T-helper 17 cell (primary cell): ENCODE data around the gene APPL2. TPM values are rescaled to one million over a fixed set of nuclear protein-coding genes. Genes with fewer than 3 reads are reported as not detected.
A peak's percentile ranks its signal among the peaks of the same experiment; 100 is the strongest.

Source experiments
- ATAC-seq: fragments of 150-1000 bp; cut with Tn5 transposase; 2 replicates; pipeline ENCODE4 v1.10.0; 2021; ENCODE audit warnings: mild to moderate bottlenecking, moderate library complexity
- DNase-seq, 3 donors: peaks; one replicate each; pipeline versions ENCODE4 v3.0.0 to v3.0.0-alpha.2; 2020 to 2021
- H3K9me3 ChIP-seq: one replicate; pipeline ENCODE4 v1.7.0; 2013; ENCODE audit warnings: low read length, mild to moderate bottlenecking; ENCODE audit not compliant: control insufficient read depth, poor library complexity, severe bottlenecking
- H3K27ac Mint-ChIP-seq: one replicate; pipeline ENCODE4 v1.8.0; 2022; ENCODE audit warnings: mild to moderate bottlenecking, moderate library complexity, mixed read lengths
- H3K27me3 Mint-ChIP-seq: one replicate; pipeline ENCODE4 v1.8.0; 2022; ENCODE audit warnings: mixed read lengths
- H3K36me3 Mint-ChIP-seq: one replicate; pipeline ENCODE4 v1.8.0; 2022; ENCODE audit warnings: low read depth, mixed read lengths
- H3K4me1 Mint-ChIP-seq: one replicate; pipeline ENCODE4 v1.8.0; 2022; ENCODE audit warnings: mild to moderate bottlenecking, mixed read lengths
- H3K4me3 Mint-ChIP-seq: one replicate; pipeline ENCODE4 v1.8.0; 2022; ENCODE audit warnings: mild to moderate bottlenecking, moderate library complexity, mixed read lengths
- total RNA-seq, 4 donors: library from RNA in 2 of 4; stranded (reverse) in 2 of 4; gene quantifications; one replicate each; pipeline ENCODE4 v1.2.3 and lab custom pipeline; 2022 to 2026

Gene APPL2
- total RNA-seq, 2 donors from 2014 or later, result 39.1 to 44.2 TPM

GRCh38 chr12:105226219-105226618, 9.8 kb downstream of the APPL2 start:
- H3K9me3 ChIP-seq, result no peaks in the 10 kb centered on the region
- H3K36me3 Mint-ChIP-seq, result peaks cover 23% of the 10 kb centered on the region
- H3K4me3 Mint-ChIP-seq, result no peak overlapping the region
- H3K27me3 Mint-ChIP-seq, result no peaks in the 10 kb centered on the region
- peak; percentile 48 for ATAC-seq
- DNase-seq, result no peak
- H3K27ac Mint-ChIP-seq, result no peak overlapping the region
- peaks cover 33% of the 10 kb centered on the region for H3K4me1 Mint-ChIP-seq

- Mint-ChIP-seq H3K4me1 (peaks cover 30% of the 10 kb centered on the region), H3K36me3 (peaks cover 23% of the 10 kb centered on the region), H3K27me3 (no peaks in the 10 kb centered on the region), H3K4me3 (no peak overlapping the region), H3K27ac (no peak overlapping the region)
- H3K9me3 ChIP-seq, result no peaks in the 10 kb centered on the region
- no peak for ATAC-seq
- no peak for DNase-seq
Measured at GRCh38 chr12:105225505-105226015, 10.4 kb downstream of the APPL2 start.

GRCh38 chr12:105224399-105224798, 11.6 kb downstream of the APPL2 start:
- Mint-ChIP-seq H3K4me1 (peaks cover 32% of the 10 kb centered on the region), H3K27ac (no peak overlapping the region), H3K27me3 (no peaks in the 10 kb centered on the region), H3K4me3 (no peak overlapping the region), H3K36me3 (peaks cover 21% of the 10 kb centered on the region)
- no peaks in the 10 kb centered on the region for H3K9me3 ChIP-seq
- no peak for DNase-seq
- ATAC-seq, result no peak

GRCh38 chr12:105223884-105224283, 12.1 kb downstream of the APPL2 start:
- Mint-ChIP-seq H3K27ac (no peak overlapping the region), H3K27me3 (no peaks in the 10 kb centered on the region), H3K4me3 (no peak overlapping the region), H3K36me3 (peaks cover 21% of the 10 kb centered on the region), H3K4me1 (peaks cover 32% of the 10 kb centered on the region)
- DNase-seq (no peak), ATAC-seq (no peak)
- no peaks in the 10 kb centered on the region for H3K9me3 ChIP-seq

- Mint-ChIP-seq H3K4me1 (peaks cover 28% of the 10 kb centered on the region), H3K36me3 (peaks cover 21% of the 10 kb centered on the region), H3K4me3 (no peak overlapping the region), H3K27ac (no peak overlapping the region), H3K27me3 (no peaks in the 10 kb centered on the region)
- H3K9me3 ChIP-seq, result no peaks in the 10 kb centered on the region
- DNase-seq (no peak), ATAC-seq (no peak)
Measured at GRCh38 chr12:105223352-105223845, 12.6 kb downstream of the APPL2 start.

GRCh38 chr12:105222726-105223351, 13.1 kb downstream of the APPL2 start:
- no peak for ATAC-seq
- peak overlapping the region; percentile 25 for H3K4me3 Mint-ChIP-seq
- peaks cover 22% of the 10 kb centered on the region for H3K36me3 Mint-ChIP-seq
- DNase-seq, result no peak
- H3K27ac Mint-ChIP-seq, result no peak overlapping the region
- no peaks in the 10 kb centered on the region for H3K27me3 Mint-ChIP-seq
- H3K9me3 ChIP-seq, result no peaks in the 10 kb centered on the region
- H3K4me1 Mint-ChIP-seq, result peaks cover 28% of the 10 kb centered on the region

- H3K27me3 Mint-ChIP-seq, result no peaks in the 10 kb centered on the region
- ATAC-seq, result no peak
- no peaks in the 10 kb centered on the region for H3K9me3 ChIP-seq
- no peak overlapping the region for H3K27ac Mint-ChIP-seq
- H3K4me3 Mint-ChIP-seq, result no peak overlapping the region
- peaks cover 18% of the 10 kb centered on the region for H3K36me3 Mint-ChIP-seq
- DNase-seq, result no peak
- peaks cover 25% of the 10 kb centered on the region for H3K4me1 Mint-ChIP-seq
Measured at GRCh38 chr12:105222284-105222655, 13.7 kb downstream of the APPL2 start.

GRCh38 chr12:105221583-105222283, 14.2 kb downstream of the APPL2 start:
- no peak overlapping the region for H3K27ac Mint-ChIP-seq

GRCh38 chr12:105220929-105221290, 15.1 kb downstream of the APPL2 start:
- no peaks in the 10 kb centered on the region for H3K27me3 Mint-ChIP-seq
- H3K9me3 ChIP-seq, result no peaks in the 10 kb centered on the region
- no peak overlapping the region for H3K27ac Mint-ChIP-seq
- DNase-seq, result no peak
- ATAC-seq, result no peak
- peaks cover 24% of the 10 kb centered on the region for H3K36me3 Mint-ChIP-seq
- no peak overlapping the region for H3K4me3 Mint-ChIP-seq
- H3K4me1 Mint-ChIP-seq, result peaks cover 26% of the 10 kb centered on the region

More at GRCh38 chr12:105221583-105222283, 14.2 kb downstream of the APPL2 start:
- Mint-ChIP-seq H3K27me3 (no peaks in the 10 kb centered on the region), H3K4me1 (peaks cover 25% of the 10 kb centered on the region), H3K36me3 (peaks cover 18% of the 10 kb centered on the region), H3K4me3 (no peak overlapping the region)
- H3K9me3 ChIP-seq, result no peaks in the 10 kb centered on the region
- no peak for ATAC-seq
- no peak for DNase-seq

- Mint-ChIP-seq H3K36me3 (peaks cover 25% of the 10 kb centered on the region), H3K27ac (no peak overlapping the region)
Measured at GRCh38 chr12:105220150-105220928, 15.6 kb downstream of the APPL2 start.

GRCh38 chr12:105219261-105220028, 16.5 kb downstream of the APPL2 start:
- Mint-ChIP-seq H3K27me3 (no peaks in the 10 kb centered on the region), H3K4me3 (no peak overlapping the region), H3K4me1 (peaks cover 22% of the 10 kb centered on the region), H3K27ac (peak overlapping the region; percentile 68), H3K36me3 (peaks cover 26% of the 10 kb centered on the region)
- ATAC-seq, result no peak
- no peaks in the 10 kb centered on the region for H3K9me3 ChIP-seq
- DNase-seq, result no peak

More at GRCh38 chr12:105220150-105220928, 15.6 kb downstream of the APPL2 start:
- no peak overlapping the region for H3K4me3 Mint-ChIP-seq
- no peak for ATAC-seq
- no peaks in the 10 kb centered on the region for H3K27me3 Mint-ChIP-seq
- no peak for DNase-seq
- peaks cover 25% of the 10 kb centered on the region for H3K4me1 Mint-ChIP-seq
- H3K9me3 ChIP-seq, result no peaks in the 10 kb centered on the region

GRCh38 chr12:105218434-105218833, 17.5 kb downstream of the APPL2 start:
- Mint-ChIP-seq H3K4me1 (peaks cover 21% of the 10 kb centered on the region), H3K36me3 (peaks cover 28% of the 10 kb centered on the region), H3K4me3 (no peak overlapping the region), H3K27me3 (no peaks in the 10 kb centered on the region), H3K27ac (no peak overlapping the region)
- no peak for DNase-seq
- no peaks in the 10 kb centered on the region for H3K9me3 ChIP-seq
- no peak for ATAC-seq
